ENCODE results near the gene SYNJ2.

SYNJ2 gene

DNA sequence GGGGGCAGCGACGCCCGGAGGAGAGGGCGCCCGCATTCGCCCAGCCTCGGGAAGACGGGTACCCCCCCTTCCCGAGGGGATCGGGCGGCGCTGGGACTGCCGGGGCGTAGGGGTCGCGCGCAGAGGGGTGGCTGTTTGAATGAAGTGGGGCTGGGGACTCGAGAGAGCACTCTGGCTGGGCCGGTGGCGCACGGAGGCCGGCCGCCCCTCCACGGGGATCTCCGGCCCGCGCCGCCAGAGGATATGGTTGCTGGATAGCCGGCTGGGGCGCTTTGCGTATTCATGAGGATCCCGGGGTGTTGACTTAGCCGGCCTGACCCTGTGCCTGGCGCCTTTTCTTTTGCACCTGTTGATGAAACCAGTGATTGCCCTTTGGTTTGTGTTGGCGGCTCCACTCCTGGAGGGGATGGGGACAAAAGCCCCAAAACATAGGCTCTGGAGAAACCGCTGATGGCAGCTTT is 469 bp downstream of the SYNJ2 start:
- DNase-seq (ENCODE audit: low spot score): no peak

DNA sequence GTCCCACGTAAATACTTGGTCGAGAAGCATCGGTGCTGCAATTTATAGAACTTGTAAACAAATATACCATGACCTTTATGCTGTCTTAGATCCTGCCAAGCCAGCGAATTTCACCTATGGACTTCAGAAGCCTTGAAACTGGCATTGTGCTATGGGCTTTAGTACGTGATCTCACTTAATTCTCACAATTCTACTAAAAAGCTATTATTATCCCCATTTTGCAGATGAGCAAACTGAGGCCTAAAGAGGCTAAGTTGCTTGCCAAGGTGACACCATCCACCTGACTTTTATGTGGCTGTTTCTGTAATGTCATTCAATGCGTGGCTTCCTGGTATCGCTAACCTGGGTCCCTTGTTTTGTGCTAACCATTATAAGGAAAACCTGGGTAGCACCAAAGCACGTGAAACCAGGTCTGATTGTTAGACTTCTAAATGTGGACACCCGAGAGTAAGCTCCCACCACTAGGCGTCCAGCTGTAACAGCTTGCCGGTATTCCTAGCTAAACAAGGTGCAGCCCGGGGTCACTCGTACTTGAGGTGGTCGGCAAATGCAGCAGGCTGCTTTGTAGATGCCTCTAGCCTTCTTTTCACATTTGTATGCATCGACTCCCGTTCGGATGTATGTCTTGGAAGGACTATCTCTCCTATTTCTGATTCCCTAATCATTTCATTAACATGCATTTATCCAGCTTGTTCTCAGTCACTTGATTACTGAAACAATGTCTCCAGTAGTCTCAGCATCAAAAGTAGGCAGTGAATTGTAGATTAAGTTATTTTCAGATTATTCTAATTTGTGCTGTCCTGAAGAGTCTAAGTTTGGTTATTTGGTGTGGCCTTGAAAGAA is 1.1 kb downstream of the SYNJ2 start:
- no peak for DNase-seq (ENCODE audit: low spot score)

DNA sequence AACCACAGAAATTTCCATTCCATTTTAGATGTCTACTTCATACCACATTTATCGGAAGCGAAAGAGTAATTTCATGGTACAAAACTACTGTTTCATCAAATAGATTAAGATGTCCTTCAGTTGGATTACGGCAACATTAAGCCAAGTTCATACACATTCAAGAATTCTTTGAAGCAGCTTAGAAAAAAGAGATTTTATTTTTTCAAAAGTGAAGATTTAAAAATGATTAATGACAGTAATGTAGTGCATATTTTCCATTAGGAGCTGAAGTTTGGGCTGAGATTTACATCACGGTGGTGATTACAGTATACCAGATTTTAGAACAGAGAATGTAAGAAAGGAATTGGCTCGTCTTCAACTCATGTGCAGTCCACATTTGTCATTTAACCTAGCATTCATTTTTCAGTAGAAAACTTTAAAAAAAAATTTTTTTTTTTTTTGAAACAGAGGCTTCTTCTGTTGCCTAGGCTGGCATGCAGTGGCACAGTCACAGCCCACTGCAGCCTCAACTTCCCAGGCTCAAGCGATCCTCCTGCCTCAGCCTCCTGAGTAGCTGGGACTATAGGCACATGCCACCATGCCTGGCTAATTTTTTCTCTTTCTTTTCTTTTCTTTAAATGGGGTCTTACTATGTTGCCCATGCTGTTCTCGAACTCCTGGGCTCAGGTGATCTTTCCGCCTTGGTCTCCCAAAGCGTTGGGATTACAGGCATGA is 1.9 kb downstream of the SYNJ2 start:
- no peak for DNase-seq (ENCODE audit: low spot score)

DNA sequence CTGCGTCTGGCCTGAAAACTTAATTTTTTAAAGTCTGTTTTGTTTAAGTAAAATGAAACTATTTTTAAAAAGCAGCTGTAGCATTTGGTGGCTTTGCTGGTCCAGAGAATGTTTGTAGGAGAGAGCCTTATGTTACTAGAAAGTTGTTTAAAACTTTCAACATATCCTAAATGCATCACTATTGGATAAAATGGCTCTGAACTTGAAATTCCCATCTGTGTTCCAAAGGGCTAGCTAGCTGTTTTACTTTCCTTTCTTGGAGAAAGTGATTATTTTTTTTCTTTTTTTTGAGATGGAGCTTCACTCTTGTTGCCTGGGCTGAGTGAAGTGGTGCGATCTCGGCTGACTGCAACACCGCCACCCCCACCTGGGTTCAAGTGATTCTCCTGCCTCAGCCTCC is 2.5 kb downstream of the SYNJ2 start:
- DNase-seq (ENCODE audit: low spot score): no peak

DNA sequence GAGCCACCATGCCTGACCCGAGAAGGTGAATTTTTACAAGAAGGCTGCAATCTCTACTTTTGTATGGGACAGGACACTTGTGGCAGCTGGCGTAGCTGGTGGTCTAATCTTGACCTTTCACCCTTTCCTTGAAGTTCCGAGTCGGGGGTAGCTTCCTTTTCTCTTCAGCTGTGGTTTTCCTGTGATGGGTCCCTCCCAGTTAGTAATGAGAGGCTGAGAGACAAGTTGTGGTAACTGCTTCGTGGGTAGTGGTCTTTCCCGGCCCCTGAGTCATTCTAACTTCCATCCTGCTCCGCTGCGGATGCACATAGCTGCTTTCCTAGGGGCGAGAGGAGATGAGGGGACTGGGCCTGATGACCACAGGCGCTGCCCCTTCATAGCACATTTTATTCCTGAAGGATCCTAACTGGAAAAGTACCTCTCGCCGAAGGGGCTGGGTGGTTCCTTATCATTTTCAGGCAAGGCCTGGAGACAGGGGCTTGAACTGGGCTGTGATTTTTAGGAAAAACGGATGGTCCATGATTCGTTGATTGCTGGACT is 3.1 kb downstream of the SYNJ2 start:
- no peak for DNase-seq (ENCODE audit: low spot score)

DNA sequence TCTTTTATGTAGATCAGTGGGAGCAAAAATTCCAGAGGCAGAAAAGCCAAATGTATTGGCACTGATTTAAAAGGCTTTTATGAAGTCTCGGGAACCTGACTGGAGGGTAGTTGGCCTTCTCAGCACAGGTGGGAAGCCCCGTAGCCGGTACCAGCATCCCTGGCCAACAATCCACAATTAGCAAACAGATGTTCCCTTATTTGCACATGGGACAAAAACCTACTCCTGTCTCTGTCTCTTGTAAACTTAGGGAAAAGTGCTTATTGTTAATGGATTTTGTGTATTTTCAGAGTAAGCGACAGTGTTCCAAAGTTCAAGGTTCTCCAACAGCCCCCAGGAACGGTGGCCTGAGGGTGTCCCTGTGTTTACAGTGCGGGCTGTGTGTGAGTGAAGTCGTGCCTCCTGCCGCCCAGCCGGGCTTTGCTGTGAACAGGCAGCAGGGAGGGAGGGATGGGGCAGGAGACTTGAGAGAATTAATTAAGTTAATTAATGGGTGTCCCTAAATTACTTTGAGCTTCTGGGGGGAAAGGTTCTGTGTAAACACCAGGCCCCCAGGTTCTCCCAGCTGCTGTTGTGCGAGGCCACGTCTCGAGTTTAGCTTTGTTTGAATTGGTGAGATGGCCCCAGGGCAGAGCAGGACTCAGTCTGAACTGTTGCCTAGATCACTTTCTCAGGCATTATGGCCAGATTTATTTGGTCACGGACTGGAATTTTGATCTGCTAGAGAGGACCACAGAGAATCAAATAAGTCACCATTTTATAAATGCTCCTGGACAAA is 3.9 kb downstream of the SYNJ2 start:
- no peak for DNase-seq (ENCODE audit: low spot score)

DNA sequence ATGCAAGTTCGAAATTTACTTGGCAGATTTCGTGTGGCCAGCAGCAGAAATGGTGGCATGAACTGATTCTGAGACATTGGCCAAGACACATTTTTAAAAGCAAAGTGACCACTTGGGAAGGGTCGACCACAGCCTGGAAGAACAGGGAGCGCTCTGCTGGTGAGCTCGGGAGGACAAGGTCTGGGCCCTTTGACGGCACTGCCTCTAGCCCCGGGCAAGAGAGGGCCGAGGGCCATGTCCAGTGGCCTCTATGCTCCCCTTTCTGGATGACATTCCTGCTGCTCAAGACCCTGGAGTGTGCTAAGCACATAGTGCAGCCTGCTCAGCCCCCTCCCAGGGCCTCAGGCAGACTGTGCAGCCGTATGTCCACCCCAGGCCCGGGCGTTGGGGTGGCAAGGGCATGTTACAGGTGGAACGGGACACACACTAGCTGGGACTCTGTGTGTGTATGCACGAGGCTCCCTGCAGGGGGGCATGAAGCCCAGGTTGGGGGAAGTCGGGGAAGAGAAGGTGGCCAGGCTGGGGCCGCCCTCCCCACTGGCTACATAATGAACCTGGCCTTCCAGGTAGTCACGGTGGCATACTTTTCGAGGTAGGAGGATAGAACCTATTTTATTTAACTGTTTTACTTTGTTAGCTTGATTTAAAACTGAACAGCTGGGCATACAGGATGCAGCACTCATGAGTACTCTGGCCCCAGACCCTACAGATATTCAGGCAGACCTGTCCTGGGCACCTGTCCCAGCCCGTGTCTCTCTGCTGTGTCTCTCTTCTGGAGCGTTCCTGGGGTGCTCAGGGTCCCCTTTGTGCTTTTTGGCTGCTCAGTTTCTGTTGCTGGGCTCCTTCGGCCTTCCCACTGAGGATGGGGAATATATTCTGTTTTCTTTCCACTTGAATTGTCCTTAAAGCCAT is 6.4 kb downstream of the SYNJ2 start:
- DNase-seq (ENCODE audit: low spot score): no peak

DNA sequence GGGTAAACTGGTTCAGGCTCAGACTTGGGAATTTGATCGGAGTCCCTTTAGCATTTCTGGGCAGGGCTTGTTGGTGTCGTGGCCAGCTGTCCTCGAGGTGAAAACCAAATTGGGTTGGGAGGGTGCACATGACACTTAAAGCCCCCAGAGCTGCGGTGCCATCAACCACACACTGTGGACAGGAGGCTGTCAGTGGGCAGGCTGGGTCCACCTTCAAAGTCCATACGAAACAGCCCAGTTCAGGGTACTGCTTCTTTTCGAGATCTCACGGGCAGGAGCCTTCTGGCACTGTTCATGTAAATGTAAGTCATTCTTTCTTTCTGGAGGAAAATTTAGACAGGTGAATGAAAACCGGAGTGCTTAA is 7.0 kb downstream of the SYNJ2 start:
- no peak for DNase-seq (ENCODE audit: low spot score)

DNA sequence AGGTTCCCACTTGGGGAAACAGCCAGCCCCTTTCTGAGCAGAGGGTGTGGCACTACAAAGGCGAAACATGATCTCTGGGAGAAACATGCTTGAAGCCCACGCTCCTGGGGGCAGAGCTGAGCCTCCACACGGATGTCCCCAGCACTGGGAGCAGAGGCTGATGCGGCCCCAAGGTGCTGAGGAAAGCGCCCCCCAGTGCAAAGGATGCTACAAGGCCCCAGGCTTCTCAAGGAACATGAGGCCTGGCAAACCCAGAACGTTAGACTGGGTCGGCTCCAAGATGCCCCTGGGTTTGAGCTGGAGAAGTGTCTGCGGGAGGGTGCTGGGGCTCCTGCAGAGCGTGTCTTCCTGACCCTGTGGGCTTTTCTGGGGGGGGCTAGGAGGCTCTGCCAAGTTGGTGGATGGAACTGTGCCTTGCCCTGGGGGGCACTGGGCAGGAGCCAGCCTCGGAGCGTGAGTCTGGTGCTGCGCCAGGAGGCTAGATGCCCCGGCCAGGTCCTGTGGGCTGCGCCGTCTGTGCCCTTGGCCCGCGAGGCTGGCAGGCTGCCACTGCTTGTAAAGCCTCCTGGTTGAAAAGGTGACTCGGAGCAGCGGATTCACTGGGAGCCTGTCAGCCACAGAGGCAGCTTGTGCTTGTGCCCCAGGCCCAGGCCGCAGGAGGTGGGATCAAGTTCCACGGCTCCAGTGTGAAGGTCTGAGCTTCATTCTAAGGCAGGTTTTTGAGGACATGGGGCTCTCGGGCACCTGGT is 8.1 kb downstream of the SYNJ2 start:
- DNase-seq (ENCODE audit: low spot score): no peak

DNA sequence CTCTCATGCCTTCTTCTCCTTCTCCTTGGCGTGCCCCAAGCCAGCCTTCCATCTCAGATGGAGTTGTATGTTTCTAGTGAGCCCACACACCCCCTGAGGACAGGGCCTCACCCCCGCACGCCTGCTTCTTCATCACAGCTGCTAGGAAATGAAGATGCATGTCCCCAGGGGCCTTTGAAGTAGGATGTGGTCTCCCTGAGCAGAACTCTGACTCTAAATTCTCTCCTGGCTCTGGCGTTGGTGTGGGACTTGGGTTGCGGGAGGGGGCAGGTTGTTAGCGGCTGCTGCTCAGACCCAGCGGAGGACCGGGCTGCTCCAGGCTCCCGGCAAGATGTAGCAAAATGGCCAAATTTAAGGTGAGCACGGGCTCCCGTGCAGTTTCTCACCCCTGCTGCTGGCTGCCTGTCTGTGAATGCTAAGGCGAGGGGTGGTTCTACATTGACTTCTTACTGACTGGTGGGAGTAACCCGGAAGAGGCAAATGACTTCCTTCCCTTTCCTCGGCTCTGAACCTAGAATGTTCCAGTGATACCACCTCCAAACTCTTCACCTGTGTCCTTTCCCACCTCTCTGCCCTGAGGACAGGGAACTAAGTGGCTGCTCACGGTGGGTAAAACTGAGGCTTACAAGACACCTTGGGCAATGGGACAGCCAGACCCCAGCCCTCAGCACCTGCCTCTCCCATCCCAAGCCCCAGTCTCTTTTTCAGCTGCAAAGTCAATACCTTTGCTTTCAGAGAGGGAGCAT is 8.8 kb downstream of the SYNJ2 start:
- no peak for DNase-seq (ENCODE audit: low spot score)

DNA sequence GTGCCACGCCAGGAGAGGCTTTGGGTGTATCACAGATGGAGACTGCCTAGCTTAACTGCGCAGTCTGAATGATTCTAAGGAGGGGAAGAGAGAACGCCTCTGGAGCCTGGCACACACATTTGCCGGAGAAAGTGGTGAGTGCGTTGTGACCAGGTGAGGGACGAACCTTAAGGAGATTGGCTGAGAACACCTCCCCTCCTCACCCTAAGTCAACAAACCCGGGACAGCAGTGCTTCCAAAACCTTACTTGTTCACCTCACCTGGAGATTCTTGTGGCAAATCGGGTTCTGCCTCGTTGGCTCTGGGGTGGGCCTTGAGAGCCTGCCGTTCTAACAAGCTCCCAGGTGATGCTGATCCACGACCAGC is 9.4 kb downstream of the SYNJ2 start:
- no peak for DNase-seq (ENCODE audit: low spot score)

DNA sequence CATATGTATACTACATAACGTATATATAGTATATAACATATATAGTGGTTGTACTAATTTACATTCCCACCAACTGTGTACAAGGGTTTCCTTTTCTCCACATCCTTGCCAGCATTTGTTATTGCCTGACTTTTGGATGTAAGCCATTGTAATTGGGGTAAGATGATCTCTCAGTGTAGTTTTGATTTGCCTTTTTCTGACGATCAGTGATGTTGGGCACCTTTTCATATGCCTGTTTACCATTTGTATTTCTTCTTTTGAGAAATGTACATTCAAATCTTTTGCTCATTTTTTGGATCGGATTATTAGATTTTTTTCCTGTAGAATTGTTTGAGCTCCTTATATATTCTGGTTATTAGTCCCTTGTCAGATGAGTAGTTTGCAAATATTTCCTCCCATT is 11.4 kb downstream of the SYNJ2 start:
- DNase-seq (ENCODE audit: low spot score): no peak

DNA sequence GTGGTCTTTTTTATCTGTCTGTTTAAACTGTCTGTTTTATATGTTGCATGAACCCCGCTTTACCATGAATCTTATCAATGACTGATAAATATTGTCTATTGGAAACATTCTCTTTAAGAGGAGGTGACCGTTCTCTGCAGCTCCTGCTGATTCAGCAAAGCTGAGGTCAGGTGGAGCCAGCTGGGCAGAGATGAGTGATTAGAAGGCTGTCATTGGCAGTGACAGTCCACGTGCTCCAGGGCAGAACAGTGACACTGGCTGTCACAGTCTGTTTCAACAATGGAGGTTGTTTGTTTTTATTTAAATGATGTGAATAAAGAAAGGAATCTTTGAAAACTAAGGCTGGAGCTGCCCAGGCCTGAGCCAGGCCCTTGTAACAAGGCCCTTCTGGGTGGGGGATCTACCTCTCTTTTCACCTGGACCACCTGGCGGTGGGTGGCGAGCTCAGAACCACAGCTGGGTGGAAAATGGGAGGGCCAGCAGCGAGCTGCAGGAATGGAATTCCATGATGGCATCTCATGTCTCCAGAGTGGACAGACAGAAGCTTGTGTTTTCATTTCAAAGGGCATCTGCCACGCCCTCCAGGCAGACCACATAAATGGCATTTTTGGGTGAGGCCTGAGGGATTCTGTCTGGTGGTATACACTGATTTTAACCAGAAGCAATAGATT is 12.6 kb downstream of the SYNJ2 start:
- no peak for DNase-seq (ENCODE audit: low spot score)

DNA sequence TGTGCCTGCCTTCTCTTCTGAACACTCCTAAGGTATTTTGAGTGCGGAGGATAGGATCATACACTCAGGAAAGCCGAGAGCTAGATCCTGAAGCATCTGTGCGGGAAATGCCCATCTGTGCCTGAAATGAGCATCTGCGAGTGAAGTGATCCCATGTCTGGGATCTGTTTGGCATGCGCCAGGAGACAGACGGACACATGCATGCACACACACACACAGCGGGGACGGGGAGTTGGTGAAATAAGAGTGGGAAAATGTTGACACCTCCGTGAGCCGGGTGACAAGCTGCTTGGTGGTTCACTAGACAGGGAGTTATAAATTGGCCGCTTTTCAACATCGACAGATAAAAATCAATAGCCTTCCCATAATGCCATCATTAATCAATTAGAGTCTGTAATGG is 13.8 kb downstream of the SYNJ2 start:
- no peak for DNase-seq (ENCODE audit: low spot score)

DNA sequence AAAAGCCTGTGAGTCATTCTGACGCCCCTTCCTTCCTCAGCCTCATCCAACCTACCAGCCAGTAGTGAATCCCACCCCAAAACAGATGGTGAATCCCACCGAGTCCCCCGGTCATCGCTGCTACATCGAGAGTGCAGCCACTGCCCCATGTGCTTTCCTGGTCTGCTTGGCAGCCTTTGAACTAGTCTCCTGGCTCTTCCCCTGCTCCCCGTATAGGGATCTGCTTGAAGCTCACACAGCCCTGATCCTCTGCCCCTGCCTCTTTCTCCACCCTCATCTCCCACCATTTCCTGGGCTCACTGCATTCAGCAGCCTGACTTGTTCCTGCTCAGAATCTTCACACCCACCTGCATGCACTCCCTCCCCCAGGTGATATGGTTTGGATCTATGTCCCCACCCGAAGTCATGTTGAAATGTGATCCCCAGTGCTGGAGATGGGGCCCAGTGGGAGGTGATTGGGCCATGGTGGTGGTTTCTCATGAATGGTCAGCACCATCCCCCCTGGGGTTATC is 14.6 kb downstream of the SYNJ2 start:
- DNase-seq (ENCODE audit: low spot score): no peak

DNA sequence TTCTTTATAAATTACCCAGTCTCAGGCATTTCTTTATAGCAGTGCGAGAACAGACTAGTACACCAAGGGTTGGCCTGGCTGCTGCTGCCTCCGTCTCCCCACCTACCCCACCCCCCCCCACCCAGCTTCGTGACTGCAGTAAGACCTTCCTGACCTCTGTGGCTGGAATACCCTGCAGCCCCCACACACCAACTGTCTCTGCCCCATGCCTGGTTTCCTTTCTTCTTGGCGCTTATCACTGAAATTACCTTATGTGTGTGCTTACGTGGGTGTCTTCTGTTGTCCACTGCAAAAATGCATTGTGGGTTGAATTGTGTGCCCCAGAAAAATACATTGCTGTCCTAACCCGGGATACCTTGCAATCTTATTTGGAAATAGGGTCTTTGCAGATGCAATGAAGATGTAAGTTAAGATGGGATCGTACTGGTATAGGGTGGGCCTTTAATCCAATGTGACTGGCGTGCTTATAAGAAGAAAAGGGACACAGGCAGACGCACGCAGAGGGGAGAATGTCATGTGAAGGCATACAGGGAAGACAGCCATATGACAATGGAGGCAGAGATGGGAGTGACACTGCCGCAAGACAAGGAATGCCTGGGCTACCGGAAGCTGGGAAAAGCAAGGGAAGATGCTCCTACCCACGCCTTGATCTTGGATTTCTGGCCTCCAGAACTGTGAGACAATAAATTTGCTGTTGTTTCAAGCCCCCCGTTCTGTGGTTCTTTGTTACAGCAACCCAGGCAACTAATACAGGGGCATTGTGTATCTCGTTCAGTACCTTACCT is 15.4 kb downstream of the SYNJ2 start:
- DNase-seq (ENCODE audit: low spot score): no peak

DNA sequence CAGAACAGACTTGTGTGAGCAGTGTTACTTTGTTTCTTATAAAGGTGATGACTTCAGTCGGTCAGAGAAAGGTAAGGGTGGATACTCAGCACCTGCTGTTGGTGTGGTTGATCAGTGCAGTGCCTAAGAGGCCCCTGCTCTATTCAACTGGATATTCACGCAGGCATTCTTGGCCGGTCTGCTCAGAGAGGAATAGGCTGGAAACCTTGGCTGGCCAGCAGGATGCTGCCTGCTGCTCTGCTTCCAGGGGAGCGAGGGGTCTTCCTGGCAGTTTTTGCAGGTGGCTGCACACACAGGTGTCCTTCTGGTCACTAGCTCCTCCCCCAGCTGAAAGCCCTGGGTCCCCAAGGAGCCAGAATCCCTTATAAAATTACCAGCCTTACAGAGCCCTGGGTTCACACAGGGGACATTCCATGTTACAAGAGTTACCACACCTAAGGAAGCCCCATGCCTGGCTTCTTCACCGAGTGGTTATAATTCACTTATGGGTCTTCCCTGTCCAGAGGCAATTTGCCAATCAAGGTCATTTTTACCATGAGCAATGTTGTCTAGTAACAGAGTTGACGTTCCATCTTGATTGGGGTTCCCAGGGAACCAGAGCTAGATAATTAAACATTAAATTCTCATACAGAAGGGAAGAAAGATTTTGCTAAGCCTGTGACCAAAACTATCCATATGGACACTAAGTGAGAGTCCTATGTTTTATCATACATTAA is 16.4 kb downstream of the SYNJ2 start:
- DNase-seq (ENCODE audit: low spot score): peak; percentile 85

All from SK-N-DZ (cell line).